ENCODE data around the gene GLRX3.
A peak's percentile ranks its signal among the peaks of the same experiment; 100 is the strongest.

The GLRX3 gene

DNA sequence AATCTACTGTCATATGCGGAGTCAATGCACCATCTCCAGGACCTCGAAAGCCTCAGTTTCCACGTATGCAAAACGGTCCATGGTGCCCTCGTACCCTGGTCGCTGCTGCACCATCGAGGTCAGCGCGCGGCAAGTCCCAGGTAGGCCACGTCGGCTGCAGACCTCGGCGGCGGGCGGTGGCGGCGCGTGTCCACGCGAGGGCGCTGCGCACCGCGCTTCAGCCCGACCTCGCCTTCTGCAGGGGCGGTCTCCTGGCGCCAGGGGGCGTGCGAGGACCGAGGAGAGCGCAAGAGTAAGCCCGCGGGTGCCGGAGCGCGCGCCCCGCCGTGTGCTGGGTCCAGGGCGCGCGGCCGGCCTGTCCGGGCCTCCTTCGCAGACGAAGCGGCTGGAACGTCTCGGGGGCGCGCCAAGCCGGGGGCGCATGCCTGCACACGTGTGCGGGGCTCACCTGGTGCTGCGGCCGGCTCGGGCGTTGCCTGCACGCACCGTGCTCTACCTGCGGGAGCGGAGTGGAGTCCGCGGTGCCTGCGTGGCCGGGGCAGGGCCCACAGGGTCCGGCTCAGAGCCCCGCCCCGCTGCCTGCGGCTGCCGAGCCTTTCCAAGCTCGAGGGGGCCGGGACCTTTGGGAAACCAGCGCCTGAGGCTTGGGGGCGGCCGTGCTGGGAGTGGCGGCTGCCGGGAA is 54.0 kb downstream of the GLRX3 start:
- Histone ChIP-seq H3K9me3 (no peaks in the 10 kb centered on the region), H3K4me1 (no peaks in the 10 kb centered on the region), H3K4me3 (ENCODE audit: low read depth, low read length) (peak overlapping the region; percentile 54), H3K36me3 (no peaks in the 10 kb centered on the region), H3K27me3 (no peaks in the 10 kb centered on the region)
- DNase-seq, result peak; percentile 88
- TF ChIP-seq, protein P1, sequence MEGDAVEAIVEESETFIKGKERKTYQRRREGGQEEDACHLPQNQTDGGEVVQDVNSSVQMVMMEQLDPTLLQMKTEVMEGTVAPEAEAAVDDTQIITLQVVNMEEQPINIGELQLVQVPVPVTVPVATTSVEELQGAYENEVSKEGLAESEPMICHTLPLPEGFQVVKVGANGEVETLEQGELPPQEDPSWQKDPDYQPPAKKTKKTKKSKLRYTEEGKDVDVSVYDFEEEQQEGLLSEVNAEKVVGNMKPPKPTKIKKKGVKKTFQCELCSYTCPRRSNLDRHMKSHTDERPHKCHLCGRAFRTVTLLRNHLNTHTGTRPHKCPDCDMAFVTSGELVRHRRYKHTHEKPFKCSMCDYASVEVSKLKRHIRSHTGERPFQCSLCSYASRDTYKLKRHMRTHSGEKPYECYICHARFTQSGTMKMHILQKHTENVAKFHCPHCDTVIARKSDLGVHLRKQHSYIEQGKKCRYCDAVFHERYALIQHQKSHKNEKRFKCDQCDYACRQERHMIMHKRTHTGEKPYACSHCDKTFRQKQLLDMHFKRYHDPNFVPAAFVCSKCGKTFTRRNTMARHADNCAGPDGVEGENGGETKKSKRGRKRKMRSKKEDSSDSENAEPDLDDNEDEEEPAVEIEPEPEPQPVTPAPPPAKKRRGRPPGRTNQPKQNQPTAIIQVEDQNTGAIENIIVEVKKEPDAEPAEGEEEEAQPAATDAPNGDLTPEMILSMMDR (IDR thresholded peaks at IDR 0.05; ENCODE audit: low read depth, low read length), result peak; percentile 80

DNA sequence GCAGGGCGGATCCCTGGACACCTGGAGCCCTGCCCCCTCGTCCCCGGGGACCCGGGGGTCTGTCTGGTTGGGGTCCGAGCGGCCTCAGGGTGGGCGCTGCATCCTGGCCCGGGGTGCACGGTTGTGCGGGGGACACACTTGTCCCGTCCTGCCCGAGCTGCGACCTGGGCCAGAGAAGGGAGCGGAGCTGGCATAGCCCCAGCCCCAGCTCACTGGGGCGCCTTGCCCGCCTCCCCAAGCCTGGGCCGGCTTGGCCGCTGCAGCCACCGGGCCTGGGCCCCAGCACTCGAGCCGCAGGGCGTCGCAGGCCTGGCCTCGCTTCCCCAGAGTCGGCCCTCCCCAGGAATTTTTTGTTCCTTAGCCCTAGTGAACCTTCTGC is 54.5 kb downstream of the GLRX3 start:
- Histone ChIP-seq H3K27me3 (no peaks in the 10 kb centered on the region), H3K4me1 (no peaks in the 10 kb centered on the region), H3K36me3 (no peaks in the 10 kb centered on the region), H3K4me3 (ENCODE audit: low read depth, low read length) (peak overlapping the region; percentile 54), H3K9me3 (no peaks in the 10 kb centered on the region)
- no peak for DNase-seq
- TF ChIP-seq, protein P1 (IDR thresholded peaks at IDR 0.05; ENCODE audit: low read depth, low read length), result no peak

DNA sequence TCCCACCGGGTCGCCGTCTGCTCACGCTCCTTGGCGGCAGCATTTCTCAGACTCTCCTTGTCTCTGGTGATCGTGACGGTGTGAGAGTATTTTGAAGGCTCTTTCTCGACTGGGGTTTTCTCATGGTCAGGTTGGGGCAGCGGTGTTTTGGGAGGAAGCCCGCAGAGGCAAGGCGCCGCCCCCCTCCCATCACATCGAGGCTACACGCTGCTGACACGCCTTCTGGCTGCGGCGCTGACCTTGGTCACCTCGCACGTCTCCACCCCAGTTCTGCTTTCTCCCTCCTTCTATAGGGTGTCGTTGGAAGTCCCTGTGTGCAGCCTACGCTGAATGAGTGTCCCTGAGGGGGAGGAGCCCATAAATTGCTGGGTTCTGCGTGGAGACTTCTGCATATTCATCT is 55.2 kb downstream of the GLRX3 start:
- Histone ChIP-seq H3K27me3 (no peaks in the 10 kb centered on the region), H3K4me1 (no peaks in the 10 kb centered on the region), H3K4me3 (ENCODE audit: low read depth, low read length) (no peak overlapping the region), H3K36me3 (no peaks in the 10 kb centered on the region), H3K9me3 (no peaks in the 10 kb centered on the region)
- no peak for DNase-seq
- TF ChIP-seq, protein P1 (IDR thresholded peaks at IDR 0.05; ENCODE audit: low read depth, low read length), result no peak

DNA sequence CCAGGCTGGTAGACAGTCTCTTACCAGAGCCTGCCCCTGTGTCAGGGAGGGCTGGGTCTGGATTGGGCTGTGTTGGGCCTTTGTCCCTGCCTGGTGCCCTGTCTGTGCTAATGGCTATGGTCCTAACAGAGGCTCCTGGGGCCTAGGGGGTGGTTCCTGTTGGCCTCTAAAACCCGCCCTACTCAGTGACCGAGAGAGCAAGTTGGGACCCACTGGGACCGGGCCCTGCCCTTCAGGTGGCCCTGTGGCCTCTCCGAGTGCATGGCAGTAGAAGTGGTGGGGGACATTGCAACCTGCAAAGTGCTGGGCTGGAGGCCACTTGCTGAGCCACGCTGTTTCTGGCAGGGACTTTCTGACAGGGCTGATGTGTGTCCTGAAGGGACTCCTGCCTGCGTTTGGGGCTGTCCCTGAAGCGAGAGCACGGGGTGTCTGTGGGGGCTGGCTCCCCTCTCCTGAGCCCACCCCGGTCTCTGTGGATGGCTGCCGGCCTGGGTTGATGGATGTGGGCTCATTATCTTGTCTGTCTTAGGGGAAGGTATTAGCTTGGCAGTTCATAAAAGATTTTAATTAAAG is 56.2 kb downstream of the GLRX3 start:
- no peaks in the 10 kb centered on the region for H3K4me1 ChIP-seq
- H3K4me3 ChIP-seq (ENCODE audit: low read depth, low read length), result no peak overlapping the region
- H3K36me3 ChIP-seq, result no peaks in the 10 kb centered on the region
- H3K9me3 ChIP-seq, result no peaks in the 10 kb centered on the region
- TF ChIP-seq, protein P1 (IDR thresholded peaks at IDR 0.05; ENCODE audit: low read depth, low read length), result no peak
- DNase-seq, result no peak
- no peaks in the 10 kb centered on the region for H3K27me3 ChIP-seq

DNA sequence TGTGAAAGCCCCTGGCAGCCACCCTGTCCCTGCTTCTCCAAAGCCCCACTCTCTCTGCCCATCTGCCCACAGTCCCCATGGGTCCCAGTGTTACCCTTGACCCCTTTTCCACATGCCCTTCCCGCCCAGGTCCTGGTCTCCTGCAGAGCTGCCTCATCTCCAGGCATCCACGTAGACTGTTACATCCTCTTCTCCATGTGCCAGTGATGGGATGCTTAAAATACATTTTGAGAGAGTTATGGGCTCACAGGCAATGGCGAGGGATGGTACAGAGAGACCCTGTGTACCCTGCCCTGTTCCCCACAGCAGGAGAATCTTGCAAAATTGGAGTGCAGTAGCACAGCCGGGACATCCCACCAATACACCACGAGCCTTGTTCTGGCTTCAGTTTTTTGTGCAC is 56.8 kb downstream of the GLRX3 start:
- TF ChIP-seq, protein P1 (IDR thresholded peaks at IDR 0.05; ENCODE audit: low read depth, low read length), result no peak
- Histone ChIP-seq H3K36me3 (no peaks in the 10 kb centered on the region), H3K4me3 (ENCODE audit: low read depth, low read length) (no peak overlapping the region), H3K9me3 (no peaks in the 10 kb centered on the region), H3K27me3 (no peaks in the 10 kb centered on the region), H3K4me1 (no peaks in the 10 kb centered on the region)
- no peak for DNase-seq

DNA sequence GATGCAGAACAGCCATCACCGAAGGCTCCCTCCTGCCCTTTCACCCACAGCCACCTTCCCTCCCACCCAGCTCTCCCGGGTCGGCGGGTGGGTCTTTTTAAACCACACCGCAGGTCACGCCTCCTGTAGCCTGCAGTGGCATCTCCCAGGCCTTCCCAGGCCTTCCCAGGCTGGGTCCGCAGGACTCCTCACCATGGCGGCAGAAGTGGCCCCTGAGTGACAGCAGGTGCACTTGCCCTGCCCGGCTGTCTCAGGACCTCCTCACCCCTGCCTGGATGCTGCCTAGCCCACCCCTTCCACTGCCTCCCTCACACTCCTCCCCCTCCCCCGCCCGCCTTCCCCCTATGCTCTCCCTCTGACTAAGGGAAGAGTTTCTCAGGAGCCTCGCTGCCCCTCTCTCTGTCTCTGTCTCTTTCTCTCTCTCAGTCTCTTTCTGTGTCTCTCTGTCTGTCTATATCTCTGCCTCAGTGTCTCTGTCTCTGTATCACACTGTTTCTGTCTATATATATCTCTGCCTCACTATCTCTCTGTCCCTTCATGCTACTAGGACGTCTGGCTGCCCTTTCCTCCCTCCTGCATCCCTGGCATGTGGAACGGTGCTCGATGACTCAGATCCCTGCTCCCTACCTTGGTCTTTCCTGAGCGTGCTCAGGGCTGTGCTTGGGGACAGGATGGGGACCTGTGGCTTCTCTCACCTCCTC is 57.5 kb downstream of the GLRX3 start:
- no peaks in the 10 kb centered on the region for H3K4me1 ChIP-seq
- H3K9me3 ChIP-seq, result no peaks in the 10 kb centered on the region
- H3K4me3 ChIP-seq (ENCODE audit: low read depth, low read length), result no peak overlapping the region
- no peaks in the 10 kb centered on the region for H3K27me3 ChIP-seq
- DNase-seq, result no peak
- TF ChIP-seq, protein P1 (IDR thresholded peaks at IDR 0.05; ENCODE audit: low read depth, low read length), result no peak
- no peaks in the 10 kb centered on the region for H3K36me3 ChIP-seq

All from BE2C (cell line).